Endothelial cell of umbilical vein (primary cell): ENCODE data around the gene PPFIA1. TPM values are rescaled to one million over a fixed set of nuclear protein-coding genes. Genes with fewer than 3 reads are reported as not detected.

Experiments
- BruUV-seq: library from RNA; stranded (reverse); fragments of 400-500 nt; replicated peaks from 2 replicates; lab custom pipeline; 2021; lab: Mats Ljungman, UMichigan
- CTCF ChIA-PET: fragments of 300-600, 350-600 bp; sonication (Branson Sonifier 250); formaldehyde crosslinking; loops from one replicate; lab custom pipeline; 2021; ENCODE audit warnings: antibody characterized with exemption, inconsistent platforms; lab: Charles Lee
- POLR2A ChIA-PET: fragments of 300-600, 350-600 bp; sonication (Branson Sonifier 250); formaldehyde crosslinking; loops from one replicate; lab custom pipeline; 2021; ENCODE audit warnings: antibody characterized with exemption, inconsistent platforms; lab: Charles Lee
- DNase-seq: peaks from one replicate; pipeline ENCODE4 v3.0.0-alpha.2; 2011; ENCODE audit warnings: low read depth, low spot score
- FAIRE-seq: peaks from 2 replicates; lab custom pipeline; 2011; peaks lifted over from hg19 to GRCh38; lab: Jason Lieb, UNC
- H2AFZ ChIP-seq: 2 replicates; pipeline ENCODE4 v1.6.0; 2012; ENCODE audit warnings: low read depth, low read length, control low read depth, inconsistent platforms
- H3K27ac ChIP-seq: 2 replicates; pipeline ENCODE4 v1.5.1; 2011; ENCODE audit warnings: low read depth, mild to moderate bottlenecking, control low read depth, low read length, moderate library complexity; ENCODE audit not compliant: insufficient read depth
- H3K27me3 ChIP-seq, 2 experiments: 2 replicates each; pipeline versions ENCODE4 v1.6.0 to v1.6.1; 2011; ENCODE audit warnings: low read length in 2 of 2, mixed read lengths in 1 of 2; ENCODE audit not compliant: control insufficient read depth in 2 of 2, insufficient read depth in 2 of 2
- H3K36me3 ChIP-seq, 2 experiments: 2 replicates in 1 of 2; 3 replicates in 1 of 2; pipeline ENCODE4 v1.5.1; 2011; ENCODE audit warnings: low read length in 2 of 2, mild to moderate bottlenecking in 1 of 2, moderate library complexity in 1 of 2; ENCODE audit not compliant: control insufficient read depth in 2 of 2, insufficient read depth in 2 of 2; ENCODE audit errors: extremely low read depth in 1 of 2
- H3K4me1 ChIP-seq: 3 replicates; pipeline ENCODE4 v1.5.1; 2011; ENCODE audit warnings: mild to moderate bottlenecking, low read length; ENCODE audit not compliant: control insufficient read depth, insufficient read depth; ENCODE audit errors: extremely low read depth
- H3K4me2 ChIP-seq: 2 replicates; pipeline ENCODE4 v1.6.1; 2011; ENCODE audit warnings: low read length, control low read depth, mixed read lengths; ENCODE audit not compliant: insufficient read depth
- H3K4me3 ChIP-seq, 3 experiments: fragments of 200-600 bp in 1 of 3; sonication (generic), shearing (Covaris generic) in 1 of 3; replicated peaks in 1 of 3; 2 replicates each; pipeline ENCODE4 v1.5.1; 2011 to 2016; ENCODE audit warnings: control low read depth in 3 of 3, low read length in 3 of 3, mild to moderate bottlenecking in 2 of 3, inconsistent platforms in 1 of 3, low read depth in 1 of 3, moderate library complexity in 1 of 3; ENCODE audit not compliant: insufficient read depth in 1 of 3
- H3K79me2 ChIP-seq: 2 replicates; pipeline ENCODE4 v1.6.0; 2012; ENCODE audit warnings: low read length, inconsistent platforms; ENCODE audit not compliant: control insufficient read depth, insufficient read depth
- H3K9ac ChIP-seq: replicated peaks from 2 replicates; pipeline ENCODE3; 2011; ENCODE audit warnings: low read length, control low read depth; ENCODE audit not compliant: insufficient read depth; ENCODE audit errors: extremely low read depth
- H3K9me1 ChIP-seq: replicated peaks from 3 replicates; pipeline ENCODE4 v1.6.0; 2011; ENCODE audit warnings: mild to moderate bottlenecking, low read length; ENCODE audit not compliant: control insufficient read depth, insufficient read depth; ENCODE audit errors: extremely low read depth
- H3K9me3 ChIP-seq: replicated peaks from 2 replicates; pipeline ENCODE4 v1.5.1; 2012; ENCODE audit warnings: low read length, inconsistent platforms; ENCODE audit not compliant: control insufficient read depth, insufficient read depth
- H4K20me1 ChIP-seq: replicated peaks from 2 replicates; pipeline ENCODE3; 2011; ENCODE audit warnings: mild to moderate bottlenecking, low read length; ENCODE audit not compliant: control insufficient read depth, insufficient read depth; ENCODE audit errors: extremely low read depth
- CTCF ChIP-seq, 2 donors: IDR thresholded peaks; 1 replicate in 1 of 2; 2 replicates in 1 of 2; pipeline ENCODE4 v1.5.1; 2011; ENCODE audit warnings: low read length in 2 of 2, mild to moderate bottlenecking in 2 of 2, moderate library complexity in 2 of 2, control low read depth in 1 of 2, inconsistent platforms in 1 of 2, low read depth in 1 of 2; ENCODE audit not compliant: insufficient read depth in 1 of 2; ENCODE audit errors: extremely low read depth in 1 of 2
- EZH2 ChIP-seq: IDR thresholded peaks from 2 replicates; pipeline ENCODE4 v1.6.1; 2012; ENCODE audit warnings: borderline replicate concordance, low read depth, mild to moderate bottlenecking, moderate library complexity, low read length, inconsistent platforms; ENCODE audit not compliant: severe bottlenecking
- FOS ChIP-seq: IDR thresholded peaks from 2 replicates; pipeline ENCODE4 v1.6.1; 2011; ENCODE audit warnings: mild to moderate bottlenecking, low read length, moderate library complexity, borderline replicate concordance; ENCODE audit not compliant: insufficient read depth
- GATA2 ChIP-seq: IDR thresholded peaks from 2 replicates; pipeline ENCODE4 v1.7.0; 2011; ENCODE audit warnings: low read depth, mild to moderate bottlenecking, moderate library complexity, mixed read lengths, low read length; ENCODE audit not compliant: insufficient read length, insufficient read depth
- JUN ChIP-seq: IDR thresholded peaks from 2 replicates; pipeline ENCODE4 v1.6.1; 2011; ENCODE audit warnings: borderline replicate concordance, low read depth; ENCODE audit not compliant: insufficient read length, insufficient read depth
- MAX ChIP-seq: IDR thresholded peaks from 2 replicates; pipeline ENCODE4 v1.6.1; 2011; ENCODE audit not compliant: insufficient read depth, insufficient read length
- MYC ChIP-seq: IDR thresholded peaks from one replicate; pipeline ENCODE4 v1.6.1; 2011; ENCODE audit warnings: mild to moderate bottlenecking, low read depth, low read length
- POLR2A ChIP-seq: IDR thresholded peaks from 2 replicates; pipeline ENCODE4 v1.6.1; 2012; ENCODE audit warnings: low read depth, mild to moderate bottlenecking, control low read depth, low read length
- POLR2AphosphoS5 ChIP-seq: IDR thresholded peaks from 2 replicates; pipeline ENCODE4 v1.6.1; 2012; ENCODE audit warnings: low read depth, mild to moderate bottlenecking, control low read depth, low read length, moderate library complexity; ENCODE audit not compliant: insufficient read depth
- dilution Hi-C: fragments of 300-500 bp; cut with MboI; formaldehyde crosslinking; loops from one replicate; pipeline ENCODE4 v1.15.0; 2019; ENCODE audit warnings: low sequenced_read_pairs; ENCODE audit not compliant: extremely low pct_ligation_motif_present
- intact Hi-C: fragments of 100-400 bp; cut with micrococcal nuclease; formaldehyde crosslinking; loops from one replicate; pipeline ENCODE4 v1.10.0; 2022
- polyA plus RNA-seq, 4 experiments: library from polyadenylated mRNA; depleted of rRNA in 3 of 4; stranded (reverse) in 3 of 4; unstranded in 1 of 4; fragments of >200 nt; gene quantifications; 2 replicates each; pipeline versions ENCODE4 v1.2.1 to v1.2.3, GENCODE V29; 2011 to 2012; ENCODE audit warnings: missing spikeins in 1 of 4
- total RNA-seq: library from RNA; stranded (reverse); gene quantifications from 2 replicates; pipeline ENCODE4 v1.2.3, GENCODE V29; 2021

Gene PPFIA1
- total and polyA plus RNA-seq, 2 donors (not counting 3 experiments of a cell fraction or from before 2014, with no cell fraction given), result 44.3 to 60.9 TPM

- H3K4me2 ChIP-seq, result no peak overlapping the region
- no peak overlapping the region for H2AFZ ChIP-seq
- H3K27ac ChIP-seq, result no peak overlapping the region
- DNase-seq, result no peak
- no peaks in the 10 kb centered on the region for H3K4me1 ChIP-seq
- ChIA-PET CTCF (no interaction called here), POLR2A (no interaction called here)
- H3K9me3 ChIP-seq, result no peaks in the 10 kb centered on the region
- no peak overlapping the region for H3K4me3 ChIP-seq
- FAIRE-seq, result no peak
- no peaks in the 10 kb centered on the region for H3K27me3 ChIP-seq
- intact Hi-C loops, result no loop called here
- no peaks in the 10 kb centered on the region for H4K20me1 ChIP-seq
- dilution Hi-C loops, result no loop called here
- BruUV-seq, result no TSS peak
- TF ChIP-seq EZH2 (no peak), POLR2AphosphoS5 (no peak), FOS (no peak), MYC (no peak), POLR2A (no peak), MAX (no peak), GATA2 (no peak), CTCF (IDR thresholded peaks at IDR 0.05; ENCODE audit: extremely low read depth in 1 of 2, insufficient read depth in 1 of 2, low read depth in 1 of 2, low read length in 2 of 2) (no peak), JUN (no peak)
- no peak overlapping the region for H3K9ac ChIP-seq
- no peaks in the 10 kb centered on the region for H3K9me1 ChIP-seq
- peaks cover 2% of the 10 kb centered on the region for H3K79me2 ChIP-seq
- H3K36me3 ChIP-seq, result peaks cover 10 to 16% of the 10 kb centered on the region in 2 experiments
Measured at GRCh38 chr11:70327717-70328116, 57.2 kb downstream of the PPFIA1 start.
